H9 (cell line): ENCODE data around the gene OR11H7. TPM values are rescaled to one million over a fixed set of nuclear protein-coding genes. Genes with fewer than 3 reads are reported as not detected.

ENCODE experiments used
- DNase-seq: peaks from one replicate; pipeline ENCODE4 v3.0.0-alpha.2; 2017
- H2AFZ ChIP-seq: one replicate; pipeline ENCODE4 v1.6.1; 2013; ENCODE audit warnings: mild to moderate bottlenecking, low read length, control low read depth, moderate library complexity
- H2AK5ac ChIP-seq: 2 replicates; pipeline ENCODE4 v1.6.1; 2013; ENCODE audit warnings: low read length, control low read depth, mixed read lengths; ENCODE audit not compliant: insufficient read length
- H2BK120ac ChIP-seq: one replicate; pipeline ENCODE4 v1.6.1; 2013; ENCODE audit warnings: low read depth, mild to moderate bottlenecking, low read length, control low read depth, inconsistent platforms; ENCODE audit not compliant: poor library complexity, severe bottlenecking
- H2BK12ac ChIP-seq: 2 replicates; pipeline ENCODE4 v1.6.1; 2013; ENCODE audit warnings: low read length, control low read depth, mixed read lengths, low read depth; ENCODE audit not compliant: insufficient read length
- H2BK15ac ChIP-seq: 2 replicates; pipeline ENCODE4 v1.6.1; 2013; ENCODE audit warnings: low read depth, low read length, control low read depth
- H2BK20ac ChIP-seq: one replicate; pipeline ENCODE4 v1.6.1; 2013; ENCODE audit warnings: low read depth, mild to moderate bottlenecking, low read length, control low read depth, inconsistent platforms; ENCODE audit not compliant: poor library complexity, severe bottlenecking
- H2BK5ac ChIP-seq: 2 replicates; pipeline ENCODE4 v1.6.1; 2013; ENCODE audit warnings: low read length, control low read depth, mixed read lengths; ENCODE audit not compliant: insufficient read length
- H3K14ac ChIP-seq: 2 replicates; pipeline ENCODE4 v1.6.1; 2013; ENCODE audit warnings: low read length, control low read depth; ENCODE audit not compliant: insufficient read depth
- H3K18ac ChIP-seq: 2 replicates; pipeline ENCODE4 v1.6.1; 2013; ENCODE audit warnings: low read depth, mild to moderate bottlenecking, mixed read lengths, low read length, control low read depth; ENCODE audit not compliant: insufficient read length
- H3K23ac ChIP-seq: 2 replicates; pipeline ENCODE4 v1.6.1; 2013; ENCODE audit warnings: low read length, control low read depth, mixed read lengths, low read depth; ENCODE audit not compliant: insufficient read length
- H3K23me2 ChIP-seq: 2 replicates; pipeline ENCODE4 v1.6.1; 2013; ENCODE audit warnings: low read depth, mild to moderate bottlenecking, mixed read lengths, low read length, control low read depth; ENCODE audit not compliant: insufficient read length, poor library complexity, severe bottlenecking
- H3K27ac ChIP-seq: 2 replicates; pipeline ENCODE4 v1.5.1; 2013; ENCODE audit warnings: low read length, control low read depth, mixed read lengths, low read depth; ENCODE audit not compliant: insufficient read length
- H3K27me3 ChIP-seq: 2 replicates; pipeline ENCODE4 v1.6.1; 2013; ENCODE audit warnings: low read length, control low read depth, inconsistent platforms; ENCODE audit not compliant: insufficient read depth
- H3K4ac ChIP-seq: 2 replicates; pipeline ENCODE4 v1.6.1; 2013; ENCODE audit warnings: low read depth, mild to moderate bottlenecking, control low read depth, inconsistent platforms, low read length, moderate library complexity
- H3K4me1 ChIP-seq: 2 replicates; pipeline ENCODE4 v1.6.1; 2013; ENCODE audit warnings: low read length, control low read depth, inconsistent platforms; ENCODE audit not compliant: insufficient read depth
- H3K4me2 ChIP-seq: 2 replicates; pipeline ENCODE4 v1.6.1; 2013; ENCODE audit warnings: low read length, control low read depth, mixed read lengths; ENCODE audit not compliant: insufficient read length, insufficient read depth
- H3K56ac ChIP-seq: 2 replicates; pipeline ENCODE4 v1.6.1; 2013; ENCODE audit warnings: low read depth, mild to moderate bottlenecking, mixed read lengths, low read length, control low read depth; ENCODE audit not compliant: insufficient read length
- H3K79me1 ChIP-seq: 2 replicates; pipeline ENCODE4 v1.6.1; 2013; ENCODE audit warnings: low read depth, mild to moderate bottlenecking, moderate library complexity, low read length, control low read depth, inconsistent platforms; ENCODE audit not compliant: insufficient read depth, poor library complexity, severe bottlenecking
- H3K79me2 ChIP-seq: 2 replicates; pipeline ENCODE4 v1.6.1; 2013; ENCODE audit warnings: low read length, control low read depth, inconsistent platforms; ENCODE audit not compliant: insufficient read depth
- H3K9ac ChIP-seq: 2 replicates; pipeline ENCODE4 v1.6.1; 2013; ENCODE audit warnings: low read length, control low read depth, mixed read lengths; ENCODE audit not compliant: insufficient read length; ENCODE audit errors: extremely low read depth
- H3K9me3 ChIP-seq: one replicate; pipeline ENCODE4 v1.6.1; 2013; ENCODE audit warnings: low read depth, low read length, inconsistent platforms; ENCODE audit not compliant: control insufficient read depth
- H3T11ph ChIP-seq: one replicate; pipeline ENCODE4 v1.6.1; 2013; ENCODE audit warnings: mild to moderate bottlenecking, low read length, control low read depth, inconsistent platforms
- H4K20me1 ChIP-seq: one replicate; pipeline ENCODE4 v1.6.1; 2013; ENCODE audit not compliant: control insufficient read depth, insufficient read length, insufficient read depth
- H4K5ac ChIP-seq: 2 replicates; pipeline ENCODE4 v1.6.1; 2013; ENCODE audit warnings: low read depth, mild to moderate bottlenecking, mixed read lengths, low read length, control low read depth; ENCODE audit not compliant: insufficient read length
- H4K8ac ChIP-seq: replicated peaks from 2 replicates; pipeline ENCODE4 v1.6.1; 2013; ENCODE audit warnings: low read length, control low read depth, mixed read lengths, low read depth; ENCODE audit not compliant: insufficient read length
- H4K91ac ChIP-seq: 2 replicates; pipeline ENCODE4 v1.6.1; 2013; ENCODE audit warnings: low read depth, mild to moderate bottlenecking, moderate library complexity, mixed read lengths, low read length, control low read depth; ENCODE audit not compliant: insufficient read length
- H3K27ac Mint-ChIP-seq, 3 experiments: 2 replicates in 2 of 3; 3 replicates in 1 of 3; pipeline ENCODE4 v1.8.0; 2020 to 2021; ENCODE audit warnings: mixed read lengths in 3 of 3, mild to moderate bottlenecking in 1 of 3, moderate library complexity in 1 of 3
- H3K27me3 Mint-ChIP-seq: 2 replicates; pipeline ENCODE4 v1.8.0; 2021; ENCODE audit warnings: low read depth, mild to moderate bottlenecking, moderate library complexity, mixed read lengths
- H3K36me3 Mint-ChIP-seq, 3 experiments: 2 replicates in 2 of 3; 3 replicates in 1 of 3; pipeline ENCODE4 v1.8.0; 2020 to 2021; ENCODE audit warnings: low read depth in 3 of 3, mixed read lengths in 3 of 3; ENCODE audit not compliant: insufficient read depth in 1 of 3
- H3K4me1 Mint-ChIP-seq, 2 experiments: 2 replicates each; pipeline ENCODE4 v1.8.0; 2020; ENCODE audit warnings: mixed read lengths in 2 of 2
- H3K4me3 Mint-ChIP-seq, 2 experiments: 2 replicates in 1 of 2; 3 replicates in 1 of 2; pipeline ENCODE4 v1.8.0; 2020 to 2021; ENCODE audit warnings: mild to moderate bottlenecking in 2 of 2, mixed read lengths in 2 of 2, moderate library complexity in 1 of 2
- H3K9me3 Mint-ChIP-seq, 2 experiments: 2 replicates in 1 of 2; 3 replicates in 1 of 2; pipeline ENCODE4 v1.8.0; 2020; ENCODE audit warnings: mild to moderate bottlenecking in 2 of 2, mixed read lengths in 2 of 2, moderate library complexity in 1 of 2
- CTCF ChIP-seq: fragments of 200-600 bp; sonication (generic); conservative IDR thresholded peaks from 3 replicates; pipeline ENCODE4 v1.8.0; 2021; ENCODE audit warnings: antibody characterized with exemption, mild to moderate bottlenecking
- WGBS: extraction: QIAGEN DNeasy Blood & Tissue Kit; methylation state at CpG from one replicate; pipeline ENCODE4 v1.1.7; 2013; ENCODE audit warnings: missing lambda C conversion rate, low lambda C conversion rate, mixed read lengths; ENCODE audit not compliant: insufficient read length; ENCODE audit errors: extremely low coverage; 5-methylcytosine and 5-hydroxymethylcytosine counted together
- total RNA-seq: library from RNA; stranded (reverse); gene quantifications from 2 replicates; pipeline ENCODE4 v1.2.1, GENCODE V29; 2021

OR11H7 gene
- total RNA-seq, 1 experiment from 2014 or later: not detected

- H4K20me1 ChIP-seq: no peaks in the 10 kb centered on the region
- no peak for DNase-seq
- no peak overlapping the region for H2BK12ac ChIP-seq
- no peaks in the 10 kb centered on the region; the same call in 1 of the 2 replicates for H3K27me3 ChIP-seq
- no peak overlapping the region for H2BK15ac ChIP-seq
- TF ChIP-seq CTCF: no peak
- H3K9ac ChIP-seq: no peak overlapping the region
- no peak overlapping the region; a peak in 1 of 5 replicates for H3K4me3 Mint-ChIP-seq
- no peak overlapping the region for H4K8ac ChIP-seq
- H3K18ac ChIP-seq: no peak overlapping the region
- peaks cover 91 to 92% of the 10 kb centered on the region in 2 experiments for H3K9me3 Mint-ChIP-seq
- H3K79me1 ChIP-seq: no peaks in the 10 kb centered on the region
- H3T11ph ChIP-seq: no peak overlapping the region
- H2AFZ ChIP-seq: no peak overlapping the region
- H4K91ac ChIP-seq: no peak overlapping the region
- H3K4me1 ChIP-seq: no peaks in the 10 kb centered on the region
- no peak overlapping the region for H2BK120ac ChIP-seq
- no peak overlapping the region for H3K14ac ChIP-seq
- no peaks in the 10 kb centered on the region for H3K79me2 ChIP-seq
- no peaks in the 10 kb centered on the region for H3K23me2 ChIP-seq
- H3K4ac ChIP-seq: no peak overlapping the region
- H3K36me3 Mint-ChIP-seq: peaks cover 0 to 38% (median 9%) of the 10 kb centered on the region in 3 experiments; a peak in 6 of 7 replicates
- no peak overlapping the region for H2BK5ac ChIP-seq
- no peaks in the 10 kb centered on the region for H3K4me1 Mint-ChIP-seq
- no peak overlapping the region for H3K56ac ChIP-seq
- H3K27ac ChIP-seq: no peak overlapping the region
- no peak overlapping the region for H2BK20ac ChIP-seq
- H4K5ac ChIP-seq: no peak overlapping the region
- H3K23ac ChIP-seq: no peak overlapping the region
- no peak overlapping the region for H2AK5ac ChIP-seq
- no peak overlapping the region for H3K27ac Mint-ChIP-seq
- no peak overlapping the region for H3K4me2 ChIP-seq
- no CpG with 5 or more reads among the region's 5 CpGs for WGBS
- no peaks in the 10 kb centered on the region; the same call in 1 of the 2 replicates for H3K27me3 Mint-ChIP-seq
- peaks cover 63% of the 10 kb centered on the region for H3K9me3 ChIP-seq
Observed at GRCh38 chr14:20179218-20179617, 49.6 kb upstream of the OR11H7 start.
